Measurements from ENCODE around the gene ASAP3.

DNA sequence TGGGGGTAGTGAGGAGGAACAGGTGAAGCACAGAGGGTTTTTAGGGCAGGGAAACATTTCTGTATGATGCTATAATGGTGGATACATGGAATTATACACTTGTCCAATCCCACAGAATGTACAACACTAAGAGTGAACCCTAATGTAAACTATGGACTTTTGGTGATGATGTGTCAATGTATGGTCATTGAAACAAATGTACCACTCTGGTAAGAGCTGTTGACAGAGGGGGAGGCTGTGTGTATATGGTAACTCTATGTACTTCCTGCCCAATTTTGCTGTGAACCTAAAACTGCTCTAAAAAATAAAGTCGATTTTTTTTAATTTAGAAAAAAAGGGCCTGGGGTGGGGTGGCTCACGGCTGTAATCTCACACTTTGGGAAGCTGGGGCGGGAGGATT, 22.9 kb downstream of the ASAP3 start:
- TF ChIP-seq, protein P1, sequence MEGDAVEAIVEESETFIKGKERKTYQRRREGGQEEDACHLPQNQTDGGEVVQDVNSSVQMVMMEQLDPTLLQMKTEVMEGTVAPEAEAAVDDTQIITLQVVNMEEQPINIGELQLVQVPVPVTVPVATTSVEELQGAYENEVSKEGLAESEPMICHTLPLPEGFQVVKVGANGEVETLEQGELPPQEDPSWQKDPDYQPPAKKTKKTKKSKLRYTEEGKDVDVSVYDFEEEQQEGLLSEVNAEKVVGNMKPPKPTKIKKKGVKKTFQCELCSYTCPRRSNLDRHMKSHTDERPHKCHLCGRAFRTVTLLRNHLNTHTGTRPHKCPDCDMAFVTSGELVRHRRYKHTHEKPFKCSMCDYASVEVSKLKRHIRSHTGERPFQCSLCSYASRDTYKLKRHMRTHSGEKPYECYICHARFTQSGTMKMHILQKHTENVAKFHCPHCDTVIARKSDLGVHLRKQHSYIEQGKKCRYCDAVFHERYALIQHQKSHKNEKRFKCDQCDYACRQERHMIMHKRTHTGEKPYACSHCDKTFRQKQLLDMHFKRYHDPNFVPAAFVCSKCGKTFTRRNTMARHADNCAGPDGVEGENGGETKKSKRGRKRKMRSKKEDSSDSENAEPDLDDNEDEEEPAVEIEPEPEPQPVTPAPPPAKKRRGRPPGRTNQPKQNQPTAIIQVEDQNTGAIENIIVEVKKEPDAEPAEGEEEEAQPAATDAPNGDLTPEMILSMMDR (IDR thresholded peaks at IDR 0.05; ENCODE audit: borderline replicate concordance, extremely low read depth, low read length, poor library complexity, severe bottlenecking) = no peak
- TF ChIP-seq EZH2 (IDR thresholded peaks at IDR 0.05; ENCODE audit: borderline replicate concordance, low read depth, low read length, severe bottlenecking) = no peak
